ENCODE measurements around the gene GTPBP1.

DNA sequence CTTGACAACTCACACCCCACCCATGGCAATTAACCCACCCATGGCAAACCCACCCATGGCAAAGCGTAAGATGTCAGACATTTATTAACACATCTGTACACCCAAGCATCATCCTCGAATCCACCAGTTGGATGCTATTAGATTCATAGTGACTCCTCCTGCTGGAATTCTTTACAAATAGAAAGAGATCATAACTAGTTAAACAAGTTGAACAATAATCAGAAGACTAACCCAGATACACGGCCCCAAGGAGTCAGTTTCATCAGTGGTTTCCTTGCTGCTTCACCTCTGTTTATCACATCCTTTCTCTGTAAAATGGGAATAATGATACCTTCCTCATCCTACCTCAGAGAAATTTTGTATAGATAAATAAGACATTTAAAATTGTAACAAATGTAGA is 5.1 kb downstream of the GTPBP1 start:
- no peak for TF ChIP-seq GATA2 (IDR thresholded peaks at IDR 0.05; ENCODE audit: low read depth, low read length)
- no peak for TF ChIP-seq GATA3 (IDR thresholded peaks at IDR 0.05; ENCODE audit: low read depth, low read length)
